NCI-H1930 (cell line): ENCODE data around the gene HOXB3.

Experiments used
- DNase-seq, 2 experiments: peaks; one replicate each; lab custom pipeline; 2025; lab: John Stamatoyannopoulos, UW

Gene HOXB3

DNA sequence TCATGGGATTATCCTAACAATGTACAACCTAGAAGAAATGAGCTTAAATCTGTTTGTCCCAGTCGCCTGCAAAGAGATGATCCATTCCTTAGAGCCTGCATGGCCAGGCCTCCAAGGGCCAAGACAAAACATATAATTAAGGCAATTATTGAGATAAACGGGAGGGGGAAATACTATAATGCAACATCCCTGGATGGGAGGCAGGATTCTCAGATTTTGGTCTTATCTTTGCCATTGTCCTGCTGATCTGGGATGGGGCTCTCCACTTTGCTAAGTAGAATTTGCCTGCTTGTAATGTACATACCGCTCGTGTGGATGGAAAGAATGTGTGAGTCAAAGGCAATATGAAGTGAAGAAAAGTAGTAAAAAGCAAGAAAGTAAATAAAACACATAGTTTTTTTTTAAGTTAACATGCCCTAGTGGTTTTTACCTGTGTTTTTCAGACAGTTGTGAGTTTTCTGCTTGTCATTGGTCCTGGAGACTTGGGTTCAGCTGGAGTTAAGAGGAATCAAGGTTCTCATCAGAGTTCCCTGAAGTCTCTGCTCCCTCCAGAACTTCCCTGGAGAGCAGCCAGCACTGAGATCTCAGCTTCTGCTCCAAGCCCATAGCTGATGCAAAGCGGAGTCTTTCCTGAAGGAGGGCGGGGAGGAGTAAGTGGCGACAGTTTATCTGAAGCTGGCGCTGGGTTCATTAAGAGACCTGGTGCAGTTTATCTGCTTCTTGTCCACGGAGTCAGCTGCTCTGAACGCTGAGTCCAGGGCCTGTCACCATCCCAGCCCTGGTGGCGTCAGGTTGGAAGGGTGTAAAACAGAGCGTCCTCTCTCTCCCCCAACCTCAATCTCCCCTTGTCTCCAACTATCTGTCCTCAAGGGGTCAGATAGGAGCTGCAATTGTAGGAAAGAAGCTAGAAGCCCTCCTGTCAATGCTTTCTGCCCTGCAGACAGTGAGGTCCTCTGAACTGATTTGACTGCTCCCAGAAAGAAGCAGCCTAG is 89.3 kb downstream of the HOXB3 start:
- no peak for DNase-seq

DNA sequence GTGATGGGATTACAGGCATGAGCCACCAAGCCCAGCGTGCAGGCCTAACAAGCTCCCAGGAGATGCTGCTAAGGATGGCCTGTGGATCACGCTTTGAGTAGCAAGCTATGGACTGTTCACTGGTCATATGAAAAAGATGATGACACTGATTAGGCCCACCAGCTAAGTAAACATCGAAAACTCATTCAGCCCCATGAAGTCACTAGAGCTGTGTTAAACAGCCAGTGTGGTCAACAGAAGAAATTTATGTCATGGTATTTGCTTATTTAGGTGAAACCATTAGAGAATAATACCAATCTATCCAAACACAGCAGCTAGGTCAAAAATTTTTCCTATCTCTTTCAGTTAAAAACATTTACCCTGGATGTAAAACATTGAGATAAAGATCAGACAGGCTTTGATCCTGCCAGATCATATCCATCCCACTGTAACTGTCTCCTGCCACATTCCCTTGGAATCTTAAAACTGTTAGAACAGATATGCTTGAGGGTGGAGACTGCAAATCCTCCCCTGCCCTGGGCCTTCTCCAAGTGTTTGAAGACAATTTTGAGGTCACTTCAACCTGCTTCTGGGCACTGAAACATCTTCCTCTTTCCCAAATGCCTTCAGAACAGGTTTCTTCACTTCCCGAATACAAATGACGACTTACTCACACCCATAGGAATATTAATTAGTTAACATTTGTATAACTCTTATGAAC is 90.2 kb downstream of the HOXB3 start:
- no peak for DNase-seq

DNA sequence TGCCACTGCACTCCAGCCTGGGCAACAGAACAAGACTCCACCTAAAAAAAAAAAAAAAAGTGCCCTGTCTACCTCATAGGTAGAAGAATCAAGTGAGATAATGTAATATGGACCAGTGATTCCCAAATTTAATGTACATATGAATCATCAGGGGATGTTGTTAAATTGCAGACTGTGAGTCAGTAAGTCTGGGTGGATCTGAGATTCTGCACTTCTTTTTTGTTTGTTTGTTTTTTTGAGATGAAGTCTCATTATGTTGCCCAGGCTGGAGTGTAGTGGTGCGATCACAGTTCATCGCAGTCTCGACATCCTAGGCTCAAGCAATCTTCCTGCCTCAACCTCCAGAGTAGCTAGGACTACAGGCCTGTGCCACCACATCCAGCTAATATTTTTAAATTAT is 90.8 kb downstream of the HOXB3 start:
- no peak for DNase-seq
